Fibroblast of peridontal ligament (primary cell): ENCODE measurements around the gene KIR3DL1.
"Not testable (repeated sequence)": the region's sequence is repeated elsewhere in the genome, so short reads cannot be mapped to it uniquely, and the experiment has no call there.

Experiments
- DNase-seq: peaks from one replicate; pipeline ENCODE4 v3.0.0-alpha.2; 2010; ENCODE audit errors: extremely low read depth

KIR3DL1 gene

GRCh38 chr19:54816251-54816650 lies at the start of gene KIR3DL1:
Gene KIR3DL1, plus strand, starts transcription at chr19:54816468.
- DNase-seq: not testable (repeated sequence)

GRCh38 chr19:54769646-54770045 lies 46.6 kb upstream of the KIR3DL1 start, which contains the start of gene KIR2DL1:
Gene KIR2DL1, plus strand, starts transcription at chr19:54769793. Its CDS starts 58 bp downstream, at chr19:54769851.
- DNase-seq: not testable (repeated sequence)

- not testable (repeated sequence) for DNase-seq
Observed at GRCh38 chr19:54770511-54770910, 45.8 kb upstream of the KIR3DL1 start.

GRCh38 chr19:54771018-54771960 lies 45.0 kb upstream of the KIR3DL1 start:
- DNase-seq: not testable (repeated sequence)

GRCh38 chr19:54772666-54773065 lies 43.6 kb upstream of the KIR3DL1 start:
- DNase-seq: not testable (repeated sequence)

GRCh38 chr19:54775095-54775815 lies 41.0 kb upstream of the KIR3DL1 start:
- not testable (repeated sequence) for DNase-seq

GRCh38 chr19:54775830-54776229 lies 40.4 kb upstream of the KIR3DL1 start:
- not testable (repeated sequence) for DNase-seq

- not testable (repeated sequence) for DNase-seq
Observed at GRCh38 chr19:54777851-54778250, 38.4 kb upstream of the KIR3DL1 start.

- DNase-seq: not testable (repeated sequence)
Observed at GRCh38 chr19:54778896-54779295, 37.4 kb upstream of the KIR3DL1 start.

GRCh38 chr19:54782916-54783315 lies 33.4 kb upstream of the KIR3DL1 start:
- DNase-seq: not testable (repeated sequence)

GRCh38 chr19:54786091-54786723 lies 30.1 kb upstream of the KIR3DL1 start:
- DNase-seq: not testable (repeated sequence)

GRCh38 chr19:54788154-54788553 lies 28.1 kb upstream of the KIR3DL1 start:
- DNase-seq: not testable (repeated sequence)

GRCh38 chr19:54790711-54791110 lies 25.6 kb upstream of the KIR3DL1 start:
- no peak for DNase-seq

GRCh38 chr19:54791476-54791875 lies 24.8 kb upstream of the KIR3DL1 start:
- DNase-seq: no peak

GRCh38 chr19:54792814-54793213 lies 23.5 kb upstream of the KIR3DL1 start:
- no peak for DNase-seq

- no peak for DNase-seq
Observed at GRCh38 chr19:54795758-54796157, 20.5 kb upstream of the KIR3DL1 start.

- no peak for DNase-seq
Observed at GRCh38 chr19:54803410-54803809, 12.9 kb upstream of the KIR3DL1 start, which contains the start of gene KIR2DL4. Gene KIR2DL4, plus strand, starts transcription at chr19:54803610. Its CDS starts 42 bp downstream, at chr19:54803652.

- no peak for DNase-seq
Observed at GRCh38 chr19:54804101-54804500, 12.2 kb upstream of the KIR3DL1 start.

- DNase-seq: no peak
Observed at GRCh38 chr19:54804571-54804970, 11.7 kb upstream of the KIR3DL1 start.

GRCh38 chr19:54805665-54806515 lies 10.4 kb upstream of the KIR3DL1 start:
- no peak for DNase-seq

GRCh38 chr19:54806516-54806838 lies 9.8 kb upstream of the KIR3DL1 start:
- no peak for DNase-seq
